Measurements from ENCODE around the gene OR8G1.
"Not testable (repeated sequence)": the region's sequence is repeated elsewhere in the genome, so short reads cannot be mapped to it uniquely, and the experiment has no call there.

Gene OR8G1

GRCh38 chr11:124240621-124241397 lies at the start of gene OR8G1:
Gene OR8G1 (plus strand): TSS chr11:124241095. CDS start chr11:124249676, 8,581 bp downstream.
- peak in 1 of 2 experiments; percentile 10 for DNase-seq

- DNase-seq, result no peak
Observed at GRCh38 chr11:124193221-124194010, 47.5 kb upstream of the OR8G1 start.

GRCh38 chr11:124194293-124195188 lies 46.4 kb upstream of the OR8G1 start:
- no peak for DNase-seq

GRCh38 chr11:124195189-124195734 lies 45.6 kb upstream of the OR8G1 start:
- DNase-seq, result peak; percentile 32 to 40

GRCh38 chr11:124197999-124198398 lies 42.9 kb upstream of the OR8G1 start:
- DNase-seq, result no peak

GRCh38 chr11:124198897-124199296 lies 42.0 kb upstream of the OR8G1 start:
- no peak for DNase-seq

GRCh38 chr11:124199702-124200101 lies 41.2 kb upstream of the OR8G1 start:
- DNase-seq, result no peak

GRCh38 chr11:124200671-124201070 lies 40.2 kb upstream of the OR8G1 start:
- DNase-seq, result no peak

GRCh38 chr11:124202951-124203350 lies 37.9 kb upstream of the OR8G1 start:
- no peak for DNase-seq

GRCh38 chr11:124204008-124204407 lies 36.9 kb upstream of the OR8G1 start:
- no peak for DNase-seq

GRCh38 chr11:124207102-124207792 lies 33.6 kb upstream of the OR8G1 start:
- no peak for DNase-seq

GRCh38 chr11:124209824-124210357 lies 31.0 kb upstream of the OR8G1 start:
- DNase-seq, result no peak

- no peak for DNase-seq
Observed at GRCh38 chr11:124210421-124210820, 30.5 kb upstream of the OR8G1 start.

- no peak for DNase-seq
Observed at GRCh38 chr11:124211321-124211720, 29.6 kb upstream of the OR8G1 start.

- no peak for DNase-seq
Observed at GRCh38 chr11:124214027-124214426, 26.9 kb upstream of the OR8G1 start.

- no peak for DNase-seq
Observed at GRCh38 chr11:124219126-124219525, 21.8 kb upstream of the OR8G1 start.

GRCh38 chr11:124222407-124222806 lies 18.5 kb upstream of the OR8G1 start:
- no peak for DNase-seq

- not testable (repeated sequence) for DNase-seq
Observed at GRCh38 chr11:124224618-124225423, 16.1 kb upstream of the OR8G1 start.

- DNase-seq, result no peak
Observed at GRCh38 chr11:124225471-124225870, 15.4 kb upstream of the OR8G1 start.

GRCh38 chr11:124233376-124233775 lies 7.5 kb upstream of the OR8G1 start:
- no peak for DNase-seq

GRCh38 chr11:124238512-124238911 lies 2.4 kb upstream of the OR8G1 start:
- no peak for DNase-seq

Data from NCI-H1930 (cell line).